WTC11 (cell line): ENCODE measurements around the gene BBS2. TPM values are rescaled to one million over a fixed set of nuclear protein-coding genes. Genes with fewer than 3 reads are reported as not detected.

Source experiments
- ATAC-seq: fragments of 200-7000 bp; cut with Tn5 transposase; 2 replicates; pipeline ENCODE4 v1.10.0; 2021; ENCODE audit warnings: mild to moderate bottlenecking, moderate library complexity
- CTCF ChIA-PET: fragments of 300-600 bp; sonication (Branson Sonifier 250); formaldehyde crosslinking; loops from one replicate; lab custom pipeline; 2021; ENCODE audit warnings: antibody characterized with exemption; lab: Charles Lee
- POLR2A ChIA-PET: fragments of 350-600 bp; sonication (Branson Sonifier 250); formaldehyde crosslinking; loops from one replicate; lab custom pipeline; 2021; ENCODE audit warnings: antibody characterized with exemption; lab: Charles Lee
- DNase-seq: peaks from one replicate; pipeline ENCODE4 v3.0.0; 2021; ENCODE audit warnings: low spot score
- H3K27ac Mint-ChIP-seq: 2 replicates; pipeline ENCODE4 v1.8.0; 2021; ENCODE audit warnings: mixed read lengths
- H3K27me3 Mint-ChIP-seq: 2 replicates; pipeline ENCODE4 v1.8.0; 2021; ENCODE audit warnings: low read depth, mild to moderate bottlenecking, moderate library complexity, mixed read lengths
- H3K36me3 Mint-ChIP-seq: 2 replicates; pipeline ENCODE4 v1.8.0; 2021; ENCODE audit warnings: mixed read lengths
- H3K4me1 Mint-ChIP-seq: 2 replicates; pipeline ENCODE4 v1.8.0; 2022; ENCODE audit warnings: mixed read lengths
- H3K4me3 Mint-ChIP-seq: 2 replicates; pipeline ENCODE4 v1.8.0; 2021; ENCODE audit warnings: mild to moderate bottlenecking, moderate library complexity, mixed read lengths
- H3K9me3 Mint-ChIP-seq: 2 replicates; pipeline ENCODE4 v1.8.0; 2021; ENCODE audit warnings: mixed read lengths
- CBFB ChIP-seq: sonication (generic); formaldehyde crosslinking; IDR thresholded peaks from 2 replicates; pipeline ENCODE4 v1.8.1; 2022; ENCODE audit warnings: mild to moderate bottlenecking, low read depth, missing genetic modification reagents
- CREM ChIP-seq: sonication (generic); formaldehyde crosslinking; IDR thresholded peaks from 2 replicates; pipeline ENCODE4 v1.8.1; 2022; ENCODE audit warnings: mild to moderate bottlenecking, missing genetic modification reagents, moderate library complexity
- ELF4 ChIP-seq: sonication (generic); formaldehyde crosslinking; IDR thresholded peaks from 2 replicates; pipeline ENCODE4 v1.8.1; 2022; ENCODE audit warnings: low read depth, mild to moderate bottlenecking, moderate library complexity, missing genetic modification reagents
- KAT7 ChIP-seq: sonication (generic); formaldehyde crosslinking; IDR thresholded peaks from 2 replicates; pipeline ENCODE4 v1.8.1; 2023; ENCODE audit warnings: missing genetic modification reagents, mild to moderate bottlenecking, borderline replicate concordance
- MXD4 ChIP-seq: fragments of 250-450 bp; sonication (Bioruptor Pico); IDR thresholded peaks from 2 replicates; pipeline ENCODE4 v1.8.0; 2021; ENCODE audit warnings: mild to moderate bottlenecking, moderate library complexity, borderline replicate concordance
- NFE2L1 ChIP-seq: sonication (generic); formaldehyde crosslinking; IDR thresholded peaks from 2 replicates; pipeline ENCODE4 v1.8.1; 2023; ENCODE audit warnings: missing genetic modification reagents
- PRRX2 ChIP-seq: fragments of 250-450 bp; sonication (Bioruptor Pico); IDR thresholded peaks from 2 replicates; pipeline ENCODE4 v1.8.0; 2021; ENCODE audit warnings: mild to moderate bottlenecking
- USF1 ChIP-seq: sonication (generic); formaldehyde crosslinking; IDR thresholded peaks from 2 replicates; pipeline ENCODE4 v1.8.0; 2022; ENCODE audit warnings: mild to moderate bottlenecking, missing genetic modification reagents
- ZNF138 ChIP-seq: sonication (generic); formaldehyde crosslinking; conservative IDR thresholded peaks from 2 replicates; pipeline ENCODE4 v1.8.1; 2022; ENCODE audit warnings: mild to moderate bottlenecking, moderate library complexity, missing genetic modification reagents
- ZNF416 ChIP-seq: fragments of 250-450 bp; sonication (Bioruptor Pico); IDR thresholded peaks from 2 replicates; pipeline ENCODE4 v1.9.0; 2021; ENCODE audit warnings: mild to moderate bottlenecking, inconsistent platforms
- total RNA-seq: library from RNA; stranded (reverse); gene quantifications from 3 replicates; pipeline ENCODE4 v1.2.3, GENCODE V29; 2021
- TF ChIP-seq, protein P1 (sequence below): sonication (generic); formaldehyde crosslinking; IDR thresholded peaks from 2 replicates; pipeline ENCODE4 v1.8.1; 2023; ENCODE audit warnings: mild to moderate bottlenecking, missing genetic modification reagents, moderate library complexity
- TF ChIP-seq, protein P2 (sequence below): sonication (generic); formaldehyde crosslinking; IDR thresholded peaks from 2 replicates; pipeline ENCODE4 v1.8.0; 2022; ENCODE audit warnings: mild to moderate bottlenecking, missing genetic modification reagents
- TF ChIP-seq, protein P3 (sequence below): fragments of 250-450 bp; sonication (Bioruptor Pico); IDR thresholded peaks from 2 replicates; pipeline ENCODE4 v1.9.0; 2021; ENCODE audit warnings: mild to moderate bottlenecking
- TF ChIP-seq, protein P4 (sequence below): fragments of 200-600 bp; IDR thresholded peaks from 2 replicates; pipeline ENCODE4 v1.8.0; 2022; ENCODE audit warnings: antibody characterized with exemption
- TF ChIP-seq, protein P5 (sequence below): sonication (generic); formaldehyde crosslinking; IDR thresholded peaks from 2 replicates; pipeline ENCODE4 v1.8.1; 2023; ENCODE audit warnings: mild to moderate bottlenecking, missing genetic modification reagents, borderline replicate concordance
- TF ChIP-seq, protein P6 (sequence below): fragments of 250-450 bp; sonication (Bioruptor Pico); IDR thresholded peaks from 2 replicates; pipeline ENCODE4 v1.9.0; 2021; ENCODE audit warnings: mild to moderate bottlenecking

The BBS2 gene
- total RNA-seq, 1 experiment from 2014 or later, result 19.1 TPM

DNA sequence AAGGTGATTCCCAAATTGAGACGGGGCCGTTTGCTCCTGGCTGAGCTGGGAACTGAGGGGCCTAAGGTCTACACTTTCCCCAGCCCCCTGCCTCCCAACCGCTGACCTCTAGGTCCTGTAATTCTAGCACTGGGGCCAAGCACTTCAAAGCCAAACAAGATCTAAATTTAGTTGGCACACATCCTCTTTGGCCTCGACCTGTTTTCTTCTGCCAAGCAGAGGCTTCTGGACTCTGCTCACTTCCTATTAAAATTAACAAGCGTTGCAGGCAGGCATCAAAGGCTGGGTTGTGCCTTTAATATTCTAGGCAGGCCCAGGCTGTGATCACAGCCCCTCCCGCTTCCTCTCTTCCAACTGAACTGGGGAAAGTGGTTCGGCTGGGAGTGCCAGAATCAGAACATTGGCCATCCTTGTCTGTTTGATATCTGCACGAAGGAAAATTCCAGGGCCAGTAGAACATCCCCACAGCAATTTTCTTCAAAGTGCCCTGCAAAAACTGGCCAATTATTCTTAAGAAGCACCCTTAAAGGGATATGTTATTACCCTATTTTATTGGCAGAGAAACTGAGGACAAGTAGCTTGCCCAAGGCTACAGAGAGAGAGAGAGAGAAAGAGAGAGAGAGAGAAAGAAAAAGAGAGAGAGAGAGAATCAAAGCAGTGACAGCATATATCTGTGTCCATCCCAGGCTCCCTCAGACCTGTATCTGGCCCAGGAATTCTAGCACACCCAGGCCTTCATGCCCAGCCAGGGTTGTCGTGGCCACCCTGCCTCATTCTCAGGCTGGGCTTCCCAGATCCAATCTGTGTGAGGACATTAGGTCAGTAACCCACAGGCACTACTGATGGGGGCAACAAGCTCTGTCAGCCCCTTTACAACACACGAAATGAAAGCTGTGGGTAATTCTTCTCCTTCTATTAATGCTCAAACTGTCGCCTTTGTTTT lies 32.2 kb upstream of the BBS2 start (continued):
- TF ChIP-seq, protein P1, sequence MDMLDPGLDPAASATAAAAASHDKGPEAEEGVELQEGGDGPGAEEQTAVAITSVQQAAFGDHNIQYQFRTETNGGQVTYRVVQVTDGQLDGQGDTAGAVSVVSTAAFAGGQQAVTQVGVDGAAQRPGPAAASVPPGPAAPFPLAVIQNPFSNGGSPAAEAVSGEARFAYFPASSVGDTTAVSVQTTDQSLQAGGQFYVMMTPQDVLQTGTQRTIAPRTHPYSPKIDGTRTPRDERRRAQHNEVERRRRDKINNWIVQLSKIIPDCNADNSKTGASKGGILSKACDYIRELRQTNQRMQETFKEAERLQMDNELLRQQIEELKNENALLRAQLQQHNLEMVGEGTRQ (CRISPR knock-in tag), result no peak
- TF ChIP-seq, protein P2, sequence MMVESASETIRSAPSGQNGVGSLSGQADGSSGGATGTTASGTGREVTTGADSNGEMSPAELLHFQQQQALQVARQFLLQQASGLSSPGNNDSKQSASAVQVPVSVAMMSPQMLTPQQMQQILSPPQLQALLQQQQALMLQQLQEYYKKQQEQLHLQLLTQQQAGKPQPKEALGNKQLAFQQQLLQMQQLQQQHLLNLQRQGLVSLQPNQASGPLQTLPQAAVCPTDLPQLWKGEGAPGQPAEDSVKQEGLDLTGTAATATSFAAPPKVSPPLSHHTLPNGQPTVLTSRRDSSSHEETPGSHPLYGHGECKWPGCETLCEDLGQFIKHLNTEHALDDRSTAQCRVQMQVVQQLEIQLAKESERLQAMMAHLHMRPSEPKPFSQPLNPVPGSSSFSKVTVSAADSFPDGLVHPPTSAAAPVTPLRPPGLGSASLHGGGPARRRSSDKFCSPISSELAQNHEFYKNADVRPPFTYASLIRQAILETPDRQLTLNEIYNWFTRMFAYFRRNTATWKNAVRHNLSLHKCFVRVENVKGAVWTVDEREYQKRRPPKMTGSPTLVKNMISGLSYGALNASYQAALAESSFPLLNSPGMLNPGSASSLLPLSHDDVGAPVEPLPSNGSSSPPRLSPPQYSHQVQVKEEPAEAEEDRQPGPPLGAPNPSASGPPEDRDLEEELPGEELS (CRISPR knock-in tag), result no peak
- TF ChIP-seq, protein P3, sequence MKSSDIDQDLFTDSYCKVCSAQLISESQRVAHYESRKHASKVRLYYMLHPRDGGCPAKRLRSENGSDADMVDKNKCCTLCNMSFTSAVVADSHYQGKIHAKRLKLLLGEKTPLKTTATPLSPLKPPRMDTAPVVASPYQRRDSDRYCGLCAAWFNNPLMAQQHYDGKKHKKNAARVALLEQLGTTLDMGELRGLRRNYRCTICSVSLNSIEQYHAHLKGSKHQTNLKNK, result no peak
- TF ChIP-seq ZNF416, result no peak
- no peak for TF ChIP-seq KAT7 (CRISPR knock-in tag)
- no peak for TF ChIP-seq MXD4 (CRISPR knock-in tag)
- TF ChIP-seq CREM (CRISPR knock-in tag), result no peak
- TF ChIP-seq, protein P4, sequence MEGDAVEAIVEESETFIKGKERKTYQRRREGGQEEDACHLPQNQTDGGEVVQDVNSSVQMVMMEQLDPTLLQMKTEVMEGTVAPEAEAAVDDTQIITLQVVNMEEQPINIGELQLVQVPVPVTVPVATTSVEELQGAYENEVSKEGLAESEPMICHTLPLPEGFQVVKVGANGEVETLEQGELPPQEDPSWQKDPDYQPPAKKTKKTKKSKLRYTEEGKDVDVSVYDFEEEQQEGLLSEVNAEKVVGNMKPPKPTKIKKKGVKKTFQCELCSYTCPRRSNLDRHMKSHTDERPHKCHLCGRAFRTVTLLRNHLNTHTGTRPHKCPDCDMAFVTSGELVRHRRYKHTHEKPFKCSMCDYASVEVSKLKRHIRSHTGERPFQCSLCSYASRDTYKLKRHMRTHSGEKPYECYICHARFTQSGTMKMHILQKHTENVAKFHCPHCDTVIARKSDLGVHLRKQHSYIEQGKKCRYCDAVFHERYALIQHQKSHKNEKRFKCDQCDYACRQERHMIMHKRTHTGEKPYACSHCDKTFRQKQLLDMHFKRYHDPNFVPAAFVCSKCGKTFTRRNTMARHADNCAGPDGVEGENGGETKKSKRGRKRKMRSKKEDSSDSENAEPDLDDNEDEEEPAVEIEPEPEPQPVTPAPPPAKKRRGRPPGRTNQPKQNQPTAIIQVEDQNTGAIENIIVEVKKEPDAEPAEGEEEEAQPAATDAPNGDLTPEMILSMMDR, result no peak
- no peak for TF ChIP-seq ZNF138 (CRISPR knock-in tag)

DNA sequence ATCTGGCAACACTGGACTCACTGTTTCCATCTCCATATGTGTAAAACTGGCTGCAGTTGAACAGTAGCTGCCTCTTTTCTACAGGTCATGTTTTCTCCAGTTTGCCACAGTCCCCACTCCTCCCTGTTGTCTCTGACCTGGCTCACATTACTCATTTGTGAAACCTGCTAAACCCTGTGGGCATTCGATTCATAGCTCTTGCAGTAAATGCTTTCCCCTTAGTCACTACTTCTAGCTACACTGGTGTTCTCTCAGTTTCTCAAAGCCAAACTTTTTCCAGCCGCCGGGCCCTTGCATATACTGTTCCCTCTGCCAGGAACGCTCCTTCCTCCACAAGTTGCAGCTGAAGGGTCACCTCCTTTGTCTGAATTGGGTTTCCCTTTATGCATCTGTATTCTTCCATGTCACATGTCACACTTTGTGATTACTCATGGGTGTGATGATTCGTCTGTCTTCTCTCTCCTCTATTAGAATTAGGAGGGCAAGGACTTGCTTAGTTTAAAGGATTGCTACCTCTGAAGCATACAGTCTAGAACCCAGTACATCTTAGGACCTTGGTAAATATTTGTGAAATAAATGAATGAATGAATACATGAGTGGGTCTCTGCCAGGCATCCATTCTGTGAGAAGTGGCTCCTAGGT lies 30.0 kb upstream of the BBS2 start:
- Mint-ChIP-seq H3K36me3 (no peaks in the 10 kb centered on the region), H3K9me3 (no peaks in the 10 kb centered on the region), H3K4me3 (no peak overlapping the region), H3K27me3 (peaks cover 5% of the 10 kb centered on the region), H3K27ac (no peak overlapping the region), H3K4me1 (peaks cover 33% of the 10 kb centered on the region)
- ChIA-PET CTCF (no interaction called here), POLR2A (no interaction called here)
- ATAC-seq, result no peak
- no peak for DNase-seq
- TF ChIP-seq USF1 (CRISPR knock-in tag), result no peak
- no peak for TF ChIP-seq NFE2L1 (CRISPR knock-in tag)
- TF ChIP-seq ELF4 (CRISPR knock-in tag), result no peak
- no peak for TF ChIP-seq PRRX2 (CRISPR knock-in tag)

DNA sequence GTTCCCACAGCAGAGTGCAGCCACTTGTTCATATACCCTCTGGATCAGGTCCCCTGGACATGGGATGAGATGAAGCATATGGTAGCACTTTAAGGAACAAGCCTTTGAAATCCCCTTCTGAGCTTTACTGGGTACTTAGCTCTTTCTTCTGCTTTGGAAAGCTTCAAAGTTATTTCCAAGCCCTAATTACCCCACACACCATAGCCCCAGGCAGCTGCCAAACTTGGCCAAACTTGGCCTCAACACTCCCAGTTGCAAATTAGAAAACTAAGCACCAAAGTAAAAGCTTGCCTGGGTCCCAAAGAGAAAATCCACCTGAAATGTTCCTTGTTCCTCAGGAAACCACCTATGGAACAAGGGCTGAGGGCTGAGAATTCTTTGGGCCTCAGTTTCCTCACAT lies 29.3 kb upstream of the BBS2 start:
- ChIA-PET CTCF (no interaction called here), POLR2A (interaction anchor here (0.5 kb wide), 1 partner anchor 69 kb away, joined by 3 read pairs; no protein-coding TSS in a partner anchor)
- Mint-ChIP-seq H3K27me3 (peaks cover 5% of the 10 kb centered on the region), H3K4me1 (peaks cover 33% of the 10 kb centered on the region), H3K27ac (no peak overlapping the region), H3K4me3 (no peak overlapping the region), H3K9me3 (no peaks in the 10 kb centered on the region), H3K36me3 (no peaks in the 10 kb centered on the region)
- ATAC-seq (no peak), DNase-seq (no peak)
- TF ChIP-seq, protein P5, sequence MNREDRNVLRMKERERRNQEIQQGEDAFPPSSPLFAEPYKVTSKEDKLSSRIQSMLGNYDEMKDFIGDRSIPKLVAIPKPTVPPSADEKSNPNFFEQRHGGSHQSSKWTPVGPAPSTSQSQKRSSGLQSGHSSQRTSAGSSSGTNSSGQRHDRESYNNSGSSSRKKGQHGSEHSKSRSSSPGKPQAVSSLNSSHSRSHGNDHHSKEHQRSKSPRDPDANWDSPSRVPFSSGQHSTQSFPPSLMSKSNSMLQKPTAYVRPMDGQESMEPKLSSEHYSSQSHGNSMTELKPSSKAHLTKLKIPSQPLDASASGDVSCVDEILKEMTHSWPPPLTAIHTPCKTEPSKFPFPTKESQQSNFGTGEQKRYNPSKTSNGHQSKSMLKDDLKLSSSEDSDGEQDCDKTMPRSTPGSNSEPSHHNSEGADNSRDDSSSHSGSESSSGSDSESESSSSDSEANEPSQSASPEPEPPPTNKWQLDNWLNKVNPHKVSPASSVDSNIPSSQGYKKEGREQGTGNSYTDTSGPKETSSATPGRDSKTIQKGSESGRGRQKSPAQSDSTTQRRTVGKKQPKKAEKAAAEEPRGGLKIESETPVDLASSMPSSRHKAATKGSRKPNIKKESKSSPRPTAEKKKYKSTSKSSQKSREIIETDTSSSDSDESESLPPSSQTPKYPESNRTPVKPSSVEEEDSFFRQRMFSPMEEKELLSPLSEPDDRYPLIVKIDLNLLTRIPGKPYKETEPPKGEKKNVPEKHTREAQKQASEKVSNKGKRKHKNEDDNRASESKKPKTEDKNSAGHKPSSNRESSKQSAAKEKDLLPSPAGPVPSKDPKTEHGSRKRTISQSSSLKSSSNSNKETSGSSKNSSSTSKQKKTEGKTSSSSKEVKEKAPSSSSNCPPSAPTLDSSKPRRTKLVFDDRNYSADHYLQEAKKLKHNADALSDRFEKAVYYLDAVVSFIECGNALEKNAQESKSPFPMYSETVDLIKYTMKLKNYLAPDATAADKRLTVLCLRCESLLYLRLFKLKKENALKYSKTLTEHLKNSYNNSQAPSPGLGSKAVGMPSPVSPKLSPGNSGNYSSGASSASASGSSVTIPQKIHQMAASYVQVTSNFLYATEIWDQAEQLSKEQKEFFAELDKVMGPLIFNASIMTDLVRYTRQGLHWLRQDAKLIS (CRISPR knock-in tag), result no peak
- TF ChIP-seq CBFB (CRISPR knock-in tag), result no peak
- TF ChIP-seq ZNF416, result no peak
- TF ChIP-seq, protein P6, sequence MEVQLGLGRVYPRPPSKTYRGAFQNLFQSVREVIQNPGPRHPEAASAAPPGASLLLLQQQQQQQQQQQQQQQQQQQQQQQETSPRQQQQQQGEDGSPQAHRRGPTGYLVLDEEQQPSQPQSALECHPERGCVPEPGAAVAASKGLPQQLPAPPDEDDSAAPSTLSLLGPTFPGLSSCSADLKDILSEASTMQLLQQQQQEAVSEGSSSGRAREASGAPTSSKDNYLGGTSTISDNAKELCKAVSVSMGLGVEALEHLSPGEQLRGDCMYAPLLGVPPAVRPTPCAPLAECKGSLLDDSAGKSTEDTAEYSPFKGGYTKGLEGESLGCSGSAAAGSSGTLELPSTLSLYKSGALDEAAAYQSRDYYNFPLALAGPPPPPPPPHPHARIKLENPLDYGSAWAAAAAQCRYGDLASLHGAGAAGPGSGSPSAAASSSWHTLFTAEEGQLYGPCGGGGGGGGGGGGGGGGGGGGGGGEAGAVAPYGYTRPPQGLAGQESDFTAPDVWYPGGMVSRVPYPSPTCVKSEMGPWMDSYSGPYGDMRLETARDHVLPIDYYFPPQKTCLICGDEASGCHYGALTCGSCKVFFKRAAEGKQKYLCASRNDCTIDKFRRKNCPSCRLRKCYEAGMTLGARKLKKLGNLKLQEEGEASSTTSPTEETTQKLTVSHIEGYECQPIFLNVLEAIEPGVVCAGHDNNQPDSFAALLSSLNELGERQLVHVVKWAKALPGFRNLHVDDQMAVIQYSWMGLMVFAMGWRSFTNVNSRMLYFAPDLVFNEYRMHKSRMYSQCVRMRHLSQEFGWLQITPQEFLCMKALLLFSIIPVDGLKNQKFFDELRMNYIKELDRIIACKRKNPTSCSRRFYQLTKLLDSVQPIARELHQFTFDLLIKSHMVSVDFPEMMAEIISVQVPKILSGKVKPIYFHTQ, result no peak
